HG02588 (cell line): ENCODE data around the gene CDKN2A.
A peak's percentile ranks its signal among the peaks of the same experiment; 100 is the strongest.
"Not testable (repeated sequence)": the region's sequence is repeated elsewhere in the genome, so short reads cannot be mapped to it uniquely, and the experiment has no call there.

Experiments
- ATAC-seq: cut with Tn5 transposase; IDR thresholded peaks from one replicate; pipeline ENCODE4 v1.9.1; 2021; ENCODE audit warnings: mild to moderate bottlenecking, moderate library complexity; ENCODE audit not compliant: unreplicated experiment

CDKN2A gene

DNA sequence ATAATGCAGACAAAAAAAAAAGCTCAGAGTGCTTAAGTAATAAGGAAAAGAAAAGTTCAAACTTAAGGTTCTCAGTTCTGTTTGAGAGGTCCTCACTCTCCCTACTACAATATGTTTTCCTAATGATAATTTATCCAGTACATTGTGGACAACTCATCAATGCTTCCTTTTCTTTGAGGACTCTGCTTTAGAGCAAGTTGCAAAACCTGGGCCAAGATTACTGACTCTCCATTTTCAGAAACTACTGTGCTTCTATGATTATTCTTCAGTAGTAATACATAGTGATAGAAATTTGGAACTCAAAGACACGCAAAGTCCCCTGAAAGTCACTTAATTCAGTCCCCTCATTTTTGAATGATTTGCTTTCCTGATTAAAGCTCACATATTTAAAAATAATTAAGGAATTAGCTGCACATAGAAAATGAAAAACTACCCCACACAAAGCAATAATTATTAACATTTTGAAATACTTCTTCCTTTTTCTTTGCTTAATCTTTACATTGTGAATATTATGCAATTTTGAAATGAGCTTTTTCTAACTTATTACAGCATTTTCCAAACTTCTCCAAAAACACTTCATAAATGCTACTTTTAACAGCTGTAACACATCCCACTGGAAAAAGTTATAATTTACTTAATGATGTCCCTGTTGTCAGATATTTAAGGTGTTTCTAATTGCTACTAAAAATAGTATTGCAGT is 11.2 kb downstream of the CDKN2A start:
- no peak for ATAC-seq

DNA sequence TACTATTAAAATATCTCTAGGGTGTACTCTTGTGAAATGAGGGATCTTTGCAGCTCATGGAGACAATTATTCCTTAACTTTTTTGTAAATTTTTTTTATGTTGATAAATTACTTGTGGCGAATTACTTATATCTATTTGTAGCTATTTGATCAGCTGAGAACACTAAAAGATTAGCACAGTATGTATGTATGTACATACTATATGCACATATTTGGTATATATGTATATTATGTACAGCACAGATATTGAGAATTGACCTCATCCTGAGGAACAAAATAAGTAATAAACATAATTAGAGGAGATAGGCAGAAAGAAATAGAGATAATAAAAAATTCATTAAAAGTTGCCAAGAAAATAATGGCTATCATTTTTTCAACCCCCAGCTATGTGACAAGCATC is 11.8 kb downstream of the CDKN2A start:
- ATAC-seq, result no peak

DNA sequence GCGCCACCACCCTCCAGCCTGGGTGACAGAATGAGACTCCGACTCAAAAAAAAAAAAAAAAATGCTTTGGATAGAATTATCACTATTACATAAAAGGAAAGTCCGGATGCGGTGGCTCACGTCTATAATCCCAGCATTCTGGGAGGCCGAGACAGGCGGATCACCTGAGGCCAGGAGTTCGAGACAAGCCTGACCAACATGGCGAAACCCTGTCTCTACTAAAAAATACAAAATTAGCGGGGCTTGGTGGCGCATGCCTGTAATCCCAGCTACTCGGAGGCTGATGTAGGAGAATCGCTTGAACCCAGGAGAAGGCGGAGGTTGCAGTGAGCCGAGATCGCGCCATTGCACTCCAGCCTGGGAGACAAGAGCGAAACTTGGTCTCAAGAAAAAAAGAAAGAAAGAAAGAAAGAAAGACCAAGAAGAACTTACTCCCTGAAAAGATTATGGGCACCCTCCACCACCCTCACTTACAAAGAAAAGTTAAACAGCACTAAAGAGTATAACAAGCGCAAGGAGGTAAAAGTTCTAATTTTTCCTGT is 17.8 kb downstream of the CDKN2A start:
- ATAC-seq, result no peak

DNA sequence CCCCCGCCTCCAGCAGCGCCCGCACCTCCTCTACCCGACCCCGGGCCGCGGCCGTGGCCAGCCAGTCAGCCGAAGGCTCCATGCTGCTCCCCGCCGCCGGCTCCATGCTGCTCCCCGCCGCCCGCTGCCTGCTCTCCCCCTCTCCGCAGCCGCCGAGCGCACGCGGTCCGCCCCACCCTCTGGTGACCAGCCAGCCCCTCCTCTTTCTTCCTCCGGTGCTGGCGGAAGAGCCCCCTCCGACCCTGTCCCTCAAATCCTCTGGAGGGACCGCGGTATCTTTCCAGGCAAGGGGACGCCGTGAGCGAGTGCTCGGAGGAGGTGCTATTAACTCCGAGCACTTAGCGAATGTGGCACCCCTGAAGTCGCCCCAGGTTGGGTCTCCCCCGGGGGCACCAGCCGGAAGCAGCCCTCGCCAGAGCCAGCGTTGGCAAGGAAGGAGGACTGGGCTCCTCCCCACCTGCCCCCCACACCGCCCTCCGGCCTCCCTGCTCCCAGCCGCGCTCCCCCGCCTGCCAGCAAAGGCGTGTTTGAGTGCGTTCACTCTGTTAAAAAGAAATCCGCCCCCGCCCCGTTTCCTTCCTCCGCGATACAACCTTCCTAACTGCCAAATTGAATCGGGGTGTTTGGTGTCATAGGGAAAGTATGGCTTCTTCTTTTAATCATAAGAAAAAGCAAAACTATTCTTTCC is 19.3 kb downstream of the CDKN2A start:
- peak; percentile 63 for ATAC-seq

DNA sequence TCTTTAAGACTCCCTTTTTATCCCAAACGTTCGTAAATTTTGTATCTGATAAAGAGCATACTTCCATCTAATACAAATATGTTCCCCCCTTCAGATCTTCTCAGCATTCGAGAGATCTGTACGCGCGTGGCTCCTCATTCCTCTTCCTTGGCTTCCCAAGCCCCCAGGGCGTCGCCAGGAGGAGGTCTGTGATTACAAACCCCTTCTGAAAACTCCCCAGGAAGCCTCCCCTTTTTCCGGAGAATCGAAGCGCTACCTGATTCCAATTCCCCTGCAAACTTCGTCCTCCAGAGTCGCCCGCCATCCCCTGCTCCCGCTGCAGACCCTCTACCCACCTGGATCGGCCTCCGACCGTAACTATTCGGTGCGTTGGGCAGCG is 19.9 kb downstream of the CDKN2A start:
- no peak for ATAC-seq

DNA sequence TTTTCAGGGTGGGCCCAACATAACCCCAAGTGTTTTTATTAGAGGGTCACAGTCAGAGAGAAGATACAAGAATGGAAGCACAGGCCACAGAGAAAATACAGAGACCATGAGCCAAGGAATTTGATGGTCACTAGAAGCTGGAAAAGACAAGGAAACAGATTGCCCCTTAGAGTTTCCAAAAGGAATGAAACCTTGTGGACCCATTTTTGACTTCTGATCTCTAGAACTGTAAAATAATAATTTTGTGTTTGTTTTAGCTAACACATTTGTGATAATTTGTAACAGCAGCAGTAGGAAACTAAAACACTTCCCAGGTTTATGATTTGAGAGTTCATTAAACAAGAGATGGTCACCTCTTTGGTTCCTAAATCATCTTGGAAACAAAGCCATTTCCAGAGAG is 21.8 kb downstream of the CDKN2A start:
- no peak for ATAC-seq

DNA sequence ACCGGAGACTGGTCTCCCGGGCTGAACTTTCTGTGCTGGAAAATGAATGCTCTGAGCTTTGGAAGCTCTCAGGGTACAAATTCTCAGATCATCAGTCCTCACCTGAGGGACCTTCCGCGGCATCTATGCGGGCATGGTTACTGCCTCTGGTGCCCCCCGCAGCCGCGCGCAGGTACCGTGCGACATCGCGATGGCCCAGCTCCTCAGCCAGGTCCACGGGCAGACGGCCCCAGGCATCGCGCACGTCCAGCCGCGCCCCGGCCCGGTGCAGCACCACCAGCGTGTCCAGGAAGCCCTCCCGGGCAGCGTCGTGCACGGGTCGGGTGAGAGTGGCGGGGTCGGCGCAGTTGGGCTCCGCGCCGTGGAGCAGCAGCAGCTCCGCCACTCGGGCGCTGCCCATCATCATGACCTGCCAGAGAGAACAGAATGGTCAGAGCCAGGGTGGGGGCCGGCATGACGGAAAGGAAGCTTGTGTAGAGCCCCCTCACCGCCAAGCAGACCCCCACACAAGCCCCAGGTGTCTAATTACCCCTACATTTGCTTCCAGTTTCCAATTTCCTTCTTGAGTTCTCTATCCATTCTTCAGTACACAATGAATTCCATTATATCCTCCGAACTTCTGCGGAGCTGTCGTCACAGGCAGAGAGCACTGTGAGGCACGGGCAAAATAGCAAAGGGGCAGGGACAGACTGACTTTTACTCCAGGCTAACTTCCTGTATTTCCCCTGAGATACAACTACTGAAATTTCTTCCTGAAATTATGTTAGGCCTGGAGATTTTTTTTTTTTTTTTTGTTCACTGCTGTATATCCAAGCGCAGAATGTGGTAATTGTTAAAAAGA is 23.2 kb downstream of the CDKN2A start:
- no peak for ATAC-seq

DNA sequence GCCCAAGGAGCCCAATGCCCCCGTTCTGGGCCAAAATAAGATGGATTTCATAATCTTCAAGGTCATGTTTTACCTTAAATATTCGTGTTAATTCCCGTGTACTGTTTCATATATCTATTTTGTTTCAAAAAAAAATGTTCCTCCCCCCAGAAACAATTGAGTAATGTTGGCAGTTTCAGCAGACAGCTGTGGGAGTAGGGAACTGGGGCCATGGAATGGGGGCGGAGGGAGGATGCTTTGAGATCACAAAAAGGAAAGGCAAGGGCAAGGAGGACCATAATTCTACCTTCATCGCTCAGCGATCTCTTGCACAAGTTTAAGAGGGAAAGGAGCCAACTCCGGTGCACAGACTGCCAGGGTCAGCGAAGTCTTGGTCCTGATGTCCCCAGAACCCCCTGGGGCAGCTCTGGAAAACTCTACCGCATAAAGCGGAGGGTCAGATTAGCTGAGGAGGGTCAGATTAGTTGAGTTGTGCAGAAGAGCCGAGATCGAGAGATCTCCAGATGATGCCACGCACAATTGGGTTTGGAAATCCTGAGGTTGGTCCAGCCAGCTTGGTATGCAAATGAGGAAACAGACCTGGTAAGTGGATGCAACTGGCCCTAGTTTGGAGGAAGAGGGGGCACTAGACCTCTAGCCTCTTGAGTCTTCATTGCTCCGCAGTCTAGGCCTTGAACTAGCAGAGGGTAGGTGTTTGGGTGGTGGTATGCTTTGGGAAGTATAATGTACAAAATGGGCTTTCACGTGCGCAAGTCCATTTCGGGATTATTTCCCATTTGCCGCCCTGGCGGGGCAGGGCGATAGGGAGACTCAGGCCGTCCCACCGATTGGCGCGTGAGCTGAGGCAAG is 24.0 kb downstream of the CDKN2A start:
- ATAC-seq, result no peak

DNA sequence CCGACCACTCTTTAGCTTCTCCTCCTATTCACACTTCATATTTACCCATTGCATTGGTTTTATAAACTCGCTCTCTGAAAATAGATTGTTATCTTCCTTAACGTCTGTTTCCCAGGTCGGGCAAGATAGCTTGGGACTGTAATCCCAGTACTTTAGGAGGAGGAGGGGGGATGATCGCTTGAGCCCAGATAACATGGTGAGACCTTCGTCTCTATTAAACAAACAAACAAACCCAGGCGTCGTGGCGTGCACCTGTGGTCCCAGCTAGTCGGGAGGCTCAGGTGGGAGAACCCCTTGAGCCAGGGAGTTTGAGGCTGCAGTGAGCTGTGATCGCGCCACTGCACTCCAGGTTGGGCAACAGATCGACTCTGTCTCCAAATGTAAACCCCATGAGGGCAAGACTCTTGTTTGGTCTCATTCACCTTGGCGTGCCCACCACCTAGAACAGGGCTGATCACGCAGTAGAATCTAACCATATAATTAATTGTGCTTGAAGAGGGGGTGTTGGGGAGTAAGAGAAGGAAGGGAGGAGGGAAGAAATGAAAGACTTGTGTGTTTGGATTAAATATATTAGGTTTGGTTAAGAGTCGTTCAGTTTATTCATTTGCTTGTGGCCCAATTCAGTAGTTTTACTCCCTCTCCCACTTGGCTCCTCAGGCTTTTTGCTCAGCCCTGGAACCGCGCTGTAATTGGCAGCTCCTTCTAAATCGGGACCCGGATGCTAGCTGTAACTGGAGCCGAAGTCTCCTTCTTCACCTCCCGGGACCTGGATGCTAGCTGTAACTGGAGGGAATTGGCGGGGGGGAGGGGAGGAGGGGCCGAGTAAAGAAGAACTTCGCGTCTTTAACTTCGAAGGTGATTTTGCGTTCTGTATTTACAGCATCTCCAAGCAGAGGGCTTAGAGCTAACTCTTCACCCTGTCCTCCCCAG is 24.9 kb downstream of the CDKN2A start:
- ATAC-seq, result no peak

DNA sequence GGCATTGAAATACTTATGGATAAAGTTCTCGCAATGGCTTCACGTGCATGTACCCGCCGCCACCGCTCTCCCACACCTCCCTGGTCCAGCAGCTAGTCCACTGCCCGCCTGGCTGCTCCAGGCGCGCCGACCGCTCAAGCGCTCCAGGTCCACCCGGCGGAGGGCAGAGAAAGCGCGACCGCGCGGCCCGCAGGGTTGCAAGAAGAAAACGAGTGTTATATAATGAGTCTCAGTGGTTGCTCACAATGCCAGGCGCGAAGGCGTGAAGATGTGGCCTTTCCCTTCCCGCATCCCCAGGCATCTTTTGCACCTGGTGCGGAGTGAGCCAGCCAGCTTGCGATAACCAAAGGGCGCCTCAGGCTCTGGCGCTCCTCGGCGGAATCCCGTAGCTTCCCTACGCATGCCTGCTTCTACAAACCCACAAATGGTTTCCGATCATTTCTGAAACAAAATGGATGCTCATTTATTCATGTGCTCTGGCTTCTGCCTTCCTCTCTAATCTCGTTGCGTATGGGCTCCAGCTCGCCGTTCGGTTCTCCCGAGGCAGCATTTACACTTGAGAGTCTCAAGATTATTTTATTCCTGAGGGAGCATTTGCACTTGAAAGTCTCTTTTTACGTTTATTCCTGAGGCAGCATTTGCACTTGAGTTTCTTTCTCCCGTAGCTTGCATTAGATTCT is 25.7 kb downstream of the CDKN2A start:
- ATAC-seq, result no peak

DNA sequence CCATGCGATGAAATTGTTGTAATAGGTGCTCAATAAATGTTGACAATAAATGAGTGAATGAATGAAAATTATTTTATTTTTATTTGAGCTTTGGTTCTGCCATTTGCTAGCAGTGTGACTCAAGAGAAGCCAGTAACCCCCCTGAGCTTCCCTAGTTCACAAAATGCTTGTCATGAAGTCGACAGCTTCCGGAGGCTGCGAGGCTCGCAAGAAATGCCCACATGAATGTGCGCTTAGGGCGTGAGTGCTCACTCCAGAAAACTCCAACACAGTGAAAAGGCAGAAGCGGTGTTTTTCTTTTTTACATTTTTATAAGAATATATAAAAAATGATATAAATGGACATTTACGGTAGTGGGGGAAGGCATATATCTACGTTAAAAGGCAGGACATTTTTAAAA is 26.5 kb downstream of the CDKN2A start:
- ATAC-seq, result no peak

DNA sequence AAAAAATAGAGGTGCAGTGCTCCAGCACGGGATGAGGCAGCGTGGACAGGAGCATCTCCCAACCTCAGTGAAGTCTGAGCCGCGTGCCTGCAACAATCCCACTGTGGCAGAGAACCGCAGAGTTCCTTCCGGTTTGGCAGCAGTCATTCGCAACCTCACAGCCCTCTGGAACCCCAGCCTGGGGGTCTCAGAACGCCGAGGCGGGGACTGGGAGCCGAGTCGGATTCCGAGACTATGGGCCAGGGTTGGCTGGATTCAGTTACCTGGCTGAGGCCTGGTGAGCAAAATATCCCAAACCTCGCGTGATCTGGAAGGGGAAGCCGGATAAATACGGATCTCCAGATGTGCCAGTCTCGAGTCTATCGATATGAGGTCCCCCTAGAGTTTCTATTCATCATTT is 27.0 kb downstream of the CDKN2A start:
- ATAC-seq, result no peak

DNA sequence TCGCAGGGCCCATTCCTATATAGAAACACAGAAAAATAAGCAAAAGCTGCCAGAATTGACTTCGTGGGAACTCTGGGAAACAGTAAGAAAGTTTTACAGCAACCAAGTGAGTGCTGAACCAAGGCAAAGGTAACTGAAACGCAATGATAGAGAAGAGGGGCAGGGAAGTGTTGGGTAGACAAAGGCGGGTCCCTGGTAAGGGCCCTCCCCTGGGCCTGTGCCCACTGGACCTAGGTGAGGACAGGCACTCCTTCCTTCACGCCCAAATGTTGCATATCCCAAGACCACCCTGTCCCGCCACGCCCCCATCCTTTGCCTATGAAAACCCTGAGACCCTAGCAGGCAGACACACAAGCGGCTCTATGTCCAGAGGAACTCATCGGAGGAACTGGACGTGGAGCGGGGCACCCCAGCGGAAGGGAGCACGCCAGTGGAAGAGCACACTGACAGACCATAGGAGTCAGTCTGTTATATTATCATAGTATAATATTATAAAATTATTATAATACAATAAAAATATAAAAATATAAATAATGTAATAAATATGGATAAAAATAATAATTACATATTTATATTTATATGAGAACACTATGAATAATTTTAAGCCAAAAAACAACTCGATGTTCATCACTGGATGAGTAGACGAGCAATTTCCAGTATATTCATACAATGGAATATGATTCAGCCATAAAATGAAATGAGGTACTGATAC is 27.9 kb downstream of the CDKN2A start:
- ATAC-seq, result no peak

DNA sequence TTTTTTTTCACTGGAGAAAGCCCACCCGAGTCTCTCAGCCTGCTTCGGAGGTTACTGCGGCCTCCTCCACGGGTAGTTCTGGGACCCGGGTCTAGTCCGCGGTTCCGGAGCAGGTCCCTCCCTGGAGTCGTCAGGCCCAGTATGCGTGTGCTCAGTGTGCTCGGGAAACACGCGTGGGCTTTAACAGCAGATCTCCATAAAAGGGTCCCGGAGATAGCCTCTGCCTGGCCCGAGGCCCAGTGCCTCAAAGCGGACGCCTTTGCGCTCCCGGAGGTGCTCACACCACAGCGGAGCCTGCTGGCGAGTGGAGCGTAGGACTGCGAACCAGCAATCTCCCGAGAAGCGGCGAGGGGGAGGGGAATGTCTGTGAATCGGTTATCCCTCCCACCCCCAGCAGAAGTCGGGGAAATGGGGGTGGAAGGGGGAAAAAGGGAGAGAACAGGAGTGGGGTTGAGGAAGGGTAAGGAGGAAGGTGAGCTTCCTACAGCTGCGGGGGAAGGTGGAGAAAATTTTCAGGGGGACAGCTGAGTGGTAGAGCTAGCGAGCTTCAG is 28.7 kb downstream of the CDKN2A start:
- ATAC-seq, result peak; percentile 76

DNA sequence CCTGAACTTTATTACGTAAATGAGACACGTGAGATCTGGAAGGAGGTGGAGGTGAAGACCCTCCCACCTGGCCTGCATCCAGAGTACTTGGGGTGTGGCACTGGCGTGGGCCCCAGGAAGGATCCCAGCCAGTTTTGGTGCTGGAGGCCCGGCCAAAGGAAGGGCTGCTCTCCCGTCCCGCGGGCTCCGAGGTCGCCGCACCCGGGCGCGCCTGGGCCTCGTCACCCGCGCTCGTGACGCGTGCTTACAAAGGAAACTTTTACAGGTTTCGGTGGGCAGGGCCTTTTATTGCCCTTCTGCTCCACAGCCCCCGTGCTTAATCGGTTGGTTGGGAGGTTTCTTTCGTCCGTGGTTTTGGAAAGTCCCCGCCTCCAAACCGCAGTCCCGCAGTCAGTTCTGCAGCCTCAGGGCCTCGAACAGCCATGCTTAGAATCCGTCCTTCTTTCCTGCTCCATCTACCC is 29.2 kb downstream of the CDKN2A start:
- ATAC-seq, result peak; percentile 51

DNA sequence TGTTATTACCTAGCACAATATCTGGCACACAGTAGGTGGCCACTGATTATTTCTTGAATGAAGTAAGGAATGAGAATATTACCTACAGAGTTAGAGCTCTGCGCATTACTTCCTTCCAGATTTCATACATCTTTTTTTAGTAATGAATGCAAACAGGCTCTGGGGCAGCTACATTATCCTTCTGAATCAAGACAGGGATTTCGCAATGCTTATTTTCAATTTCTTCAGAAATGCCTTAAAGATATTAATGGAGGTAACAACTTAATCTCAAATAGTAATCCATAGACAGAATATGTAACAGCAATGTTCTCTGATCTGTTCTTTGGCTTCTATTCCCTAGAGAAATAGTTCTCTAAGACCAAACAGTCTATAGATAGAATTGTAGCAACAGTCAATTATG is 32.6 kb downstream of the CDKN2A start:
- no peak for ATAC-seq

DNA sequence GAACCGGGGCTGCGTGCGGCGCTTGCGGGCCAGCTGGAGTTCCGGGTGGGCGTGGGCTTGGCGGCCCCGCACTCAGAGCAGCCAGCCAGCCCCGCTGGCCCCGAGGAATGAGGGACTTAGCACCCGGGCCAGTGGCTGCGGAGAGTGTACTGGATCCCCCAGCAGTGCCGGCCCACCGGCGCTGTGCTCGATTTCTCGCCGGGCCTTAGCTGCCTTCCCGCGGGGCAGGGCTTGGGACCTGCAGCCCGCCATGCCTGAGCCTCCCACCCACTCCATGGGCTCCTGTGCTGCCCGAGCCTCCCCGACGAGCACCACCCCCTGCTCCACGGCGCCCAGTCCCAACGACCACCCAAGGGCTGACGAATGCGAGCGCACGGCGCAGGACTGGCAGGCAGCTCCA is 34.9 kb downstream of the CDKN2A start:
- ATAC-seq, result not testable (repeated sequence)

DNA sequence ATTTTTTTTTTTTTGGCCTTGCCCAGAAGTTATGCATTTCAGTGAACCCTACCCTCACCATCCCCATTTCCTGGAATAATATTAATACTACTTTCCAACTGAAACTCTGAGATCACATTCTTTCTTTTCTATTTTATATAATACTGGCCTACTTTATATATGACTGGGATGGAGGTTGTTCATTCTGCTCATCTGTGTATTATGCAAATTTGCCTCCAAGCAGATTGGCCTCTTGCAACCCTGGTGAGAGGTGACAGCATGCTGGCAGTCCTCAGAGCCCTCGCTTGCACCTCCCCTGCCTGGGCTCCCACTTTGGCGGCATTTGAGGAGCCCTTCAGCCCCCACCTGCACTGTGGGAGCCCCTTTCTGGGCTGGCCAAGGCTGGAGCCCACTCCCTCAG is 35.4 kb downstream of the CDKN2A start:
- ATAC-seq, result no peak
